Coronary artery (tissue), 2 donors: ENCODE results near the gene GRID2.

Experiments used
- DNase-seq: peaks from one replicate; pipeline ENCODE4 v3.0.0-alpha.2; 2017; ENCODE audit warnings: low spot score
- H3K27ac ChIP-seq, 2 donors: fragments of 200-600 bp; sonication (generic); one replicate each; pipeline ENCODE4 v1.5.1; 2016 to 2019
- H3K4me3 ChIP-seq: fragments of 200-600 bp; sonication (generic); 2 replicates; pipeline ENCODE4 v1.5.1; 2016; ENCODE audit warnings: mild to moderate bottlenecking, moderate library complexity
- TF ChIP-seq, protein P1 (sequence below): fragments of 200-600 bp; sonication (generic); IDR thresholded peaks from one replicate; pipeline ENCODE4 v1.5.1; 2019; ENCODE audit warnings: antibody characterized with exemption

Gene GRID2

GRCh38 chr4:92760433-92760832 lies 456.7 kb downstream of the GRID2 start:
- no peak for DNase-seq
- Histone ChIP-seq H3K27ac (no peak overlapping the region), H3K4me3 (no peak overlapping the region)
- TF ChIP-seq, protein P1, sequence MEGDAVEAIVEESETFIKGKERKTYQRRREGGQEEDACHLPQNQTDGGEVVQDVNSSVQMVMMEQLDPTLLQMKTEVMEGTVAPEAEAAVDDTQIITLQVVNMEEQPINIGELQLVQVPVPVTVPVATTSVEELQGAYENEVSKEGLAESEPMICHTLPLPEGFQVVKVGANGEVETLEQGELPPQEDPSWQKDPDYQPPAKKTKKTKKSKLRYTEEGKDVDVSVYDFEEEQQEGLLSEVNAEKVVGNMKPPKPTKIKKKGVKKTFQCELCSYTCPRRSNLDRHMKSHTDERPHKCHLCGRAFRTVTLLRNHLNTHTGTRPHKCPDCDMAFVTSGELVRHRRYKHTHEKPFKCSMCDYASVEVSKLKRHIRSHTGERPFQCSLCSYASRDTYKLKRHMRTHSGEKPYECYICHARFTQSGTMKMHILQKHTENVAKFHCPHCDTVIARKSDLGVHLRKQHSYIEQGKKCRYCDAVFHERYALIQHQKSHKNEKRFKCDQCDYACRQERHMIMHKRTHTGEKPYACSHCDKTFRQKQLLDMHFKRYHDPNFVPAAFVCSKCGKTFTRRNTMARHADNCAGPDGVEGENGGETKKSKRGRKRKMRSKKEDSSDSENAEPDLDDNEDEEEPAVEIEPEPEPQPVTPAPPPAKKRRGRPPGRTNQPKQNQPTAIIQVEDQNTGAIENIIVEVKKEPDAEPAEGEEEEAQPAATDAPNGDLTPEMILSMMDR, result no peak

DNA sequence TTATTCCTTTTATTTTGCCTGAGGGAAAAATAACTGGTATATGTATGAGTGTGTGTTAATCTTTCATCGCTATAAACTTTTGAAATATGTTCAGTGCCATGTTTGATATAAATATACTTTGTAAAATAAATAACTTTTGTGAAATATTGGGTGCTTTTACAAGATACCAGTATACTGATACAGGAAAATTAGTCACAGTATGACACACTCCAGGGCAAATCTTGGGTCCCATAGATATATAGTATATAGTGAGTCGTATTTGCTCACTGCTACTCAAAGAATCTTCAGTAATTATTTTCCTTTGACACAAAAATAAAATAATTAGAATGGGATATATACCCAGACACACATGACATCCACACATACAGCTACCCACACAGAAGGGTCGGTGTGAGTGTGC lies 472.3 kb downstream of the GRID2 start:
- no peak overlapping the region for H3K4me3 ChIP-seq
- TF ChIP-seq, protein P1, result no peak

DNA sequence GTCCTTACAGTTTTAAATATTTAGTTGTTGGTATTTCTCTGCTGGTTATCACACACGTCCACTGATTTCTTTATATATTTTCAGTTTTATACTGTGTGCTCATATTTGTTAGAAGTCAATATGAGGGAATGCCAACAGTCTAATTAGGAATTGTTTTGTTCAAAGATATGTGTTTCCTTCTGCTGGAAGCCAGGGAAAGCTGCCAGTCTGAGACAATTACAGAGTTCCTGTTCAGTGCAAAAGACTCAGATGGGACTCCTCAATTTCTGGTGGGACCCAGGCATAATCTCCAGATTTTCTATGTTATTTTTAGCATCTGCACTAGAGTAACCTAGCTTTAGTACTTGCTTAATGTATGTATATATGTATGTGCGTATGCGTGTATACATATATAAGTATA lies 486.0 kb downstream of the GRID2 start:
- no peak for DNase-seq

More for the DNA sequence above, 472.3 kb downstream of the GRID2 start:
- DNase-seq, result no peak
- no peak overlapping the region for H3K27ac ChIP-seq

DNA sequence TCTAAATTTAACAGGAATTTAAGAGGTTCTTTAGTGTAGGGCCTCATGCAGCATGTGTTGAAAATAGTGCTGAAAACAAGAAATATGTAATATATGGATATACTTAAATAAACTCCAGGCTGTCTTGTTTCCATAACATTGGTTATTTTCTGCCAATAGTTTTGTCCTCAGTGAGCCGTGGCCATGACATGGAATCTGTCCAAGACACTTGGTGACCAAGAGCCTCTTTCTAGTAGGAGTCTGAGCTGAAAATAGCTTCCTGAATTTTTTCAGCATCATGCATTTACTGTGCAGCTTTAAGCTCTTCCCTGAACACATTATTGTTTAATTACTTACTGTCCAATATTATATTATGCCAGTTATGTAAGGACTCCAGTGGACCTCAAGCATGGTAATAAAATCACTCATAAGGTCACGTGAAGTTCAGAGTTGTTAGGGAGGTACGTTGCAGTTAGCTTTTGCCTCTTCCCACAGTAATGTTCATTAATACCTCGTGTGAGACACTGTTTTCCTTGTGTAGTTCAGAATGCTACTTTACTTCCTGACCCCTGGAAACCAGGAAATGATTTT lies 488.2 kb downstream of the GRID2 start:
- H3K4me3 ChIP-seq, result no peak overlapping the region
- no peak for DNase-seq
- no peak overlapping the region for H3K27ac ChIP-seq
- TF ChIP-seq, protein P1, result no peak

More for the DNA sequence above, 486.0 kb downstream of the GRID2 start:
- no peak overlapping the region for H3K4me3 ChIP-seq
- H3K27ac ChIP-seq, result no peak overlapping the region
- TF ChIP-seq, protein P1, result no peak

DNA sequence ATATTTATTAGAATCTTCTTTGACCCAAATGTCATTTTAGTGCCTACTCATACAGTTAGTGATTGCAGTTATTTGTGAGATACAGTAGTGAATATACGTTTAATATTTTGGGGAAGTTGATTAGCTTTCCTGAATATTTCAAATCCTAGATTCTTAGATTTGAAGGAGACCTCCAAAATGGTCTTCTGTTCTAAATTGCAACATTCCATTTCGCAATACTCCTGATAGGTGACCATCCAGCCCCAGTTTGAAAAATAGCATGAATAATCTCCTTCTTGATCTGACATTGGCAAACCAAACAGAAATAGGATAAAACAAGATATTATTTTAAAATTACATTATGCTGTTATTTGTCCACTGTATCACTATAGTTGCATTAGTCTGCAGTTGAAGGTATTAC lies 505.6 kb downstream of the GRID2 start:
- TF ChIP-seq, protein P1, result no peak
- Histone ChIP-seq H3K27ac (no peak overlapping the region), H3K4me3 (no peak overlapping the region)
- DNase-seq, result no peak

DNA sequence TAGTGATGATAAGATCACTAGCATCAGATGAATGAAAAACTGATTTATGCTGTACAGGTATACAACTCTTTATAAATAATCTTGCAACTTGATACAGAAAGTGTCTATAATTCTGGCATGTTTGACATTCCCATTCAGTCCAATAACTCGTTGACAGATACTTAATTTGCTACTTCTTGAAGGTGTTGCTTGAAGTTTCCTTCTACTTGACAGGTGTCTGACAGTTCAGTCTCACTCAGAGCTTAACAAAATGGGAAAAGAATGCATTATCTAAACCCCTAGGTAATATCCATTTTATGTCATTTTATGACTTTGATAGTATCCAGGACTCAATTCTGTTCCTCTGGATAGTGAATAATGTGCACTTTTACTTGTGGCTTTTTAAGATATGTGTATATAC lies 508.9 kb downstream of the GRID2 start:
- H3K4me3 ChIP-seq, result no peak overlapping the region
- TF ChIP-seq, protein P1, result no peak
- DNase-seq, result no peak
- H3K27ac ChIP-seq, result no peak overlapping the region

GRCh38 chr4:92814677-92815076 lies 510.9 kb downstream of the GRID2 start:
- TF ChIP-seq, protein P1, result no peak
- Histone ChIP-seq H3K4me3 (no peak overlapping the region), H3K27ac (no peak overlapping the region)
- no peak for DNase-seq
